OCI-LY1 (cell line): ENCODE measurements around the gene SYNE1.

ENCODE experiments used
- H2AFZ ChIP-seq: fragments of 200-600 bp; sonication (generic), shearing (Covaris generic); 2 replicates; pipeline ENCODE4 v1.6.0; 2014; ENCODE audit warnings: antibody characterized with exemption, mild to moderate bottlenecking, low read length
- H3F3A ChIP-seq: fragments of 200-600 bp; sonication (generic), shearing (Covaris generic); 2 replicates; pipeline ENCODE4 v1.6.0; 2014; ENCODE audit warnings: mild to moderate bottlenecking, antibody characterized with exemption, low read length, moderate library complexity; ENCODE audit not compliant: insufficient read depth
- H3K27ac ChIP-seq: fragments of 200-600 bp; sonication (generic); 2 replicates; pipeline ENCODE4 v1.5.1; 2014; ENCODE audit warnings: low read length, mixed run types, mild to moderate bottlenecking, low read depth; ENCODE audit not compliant: poor library complexity, severe bottlenecking
- H3K27me3 ChIP-seq: fragments of 200-600 bp; sonication (generic); 2 replicates; pipeline ENCODE4 v1.6.0; 2014; ENCODE audit warnings: antibody characterized with exemption, mild to moderate bottlenecking, low read length, moderate library complexity; ENCODE audit not compliant: insufficient read depth
- H3K36me3 ChIP-seq: fragments of 200-600 bp; sonication (generic); 2 replicates; pipeline ENCODE4 v1.6.1; 2014; ENCODE audit warnings: mild to moderate bottlenecking, antibody characterized with exemption, low read length, moderate library complexity, mixed read lengths; ENCODE audit not compliant: insufficient read depth
- H3K4me1 ChIP-seq: fragments of 200-600 bp; sonication (generic); 2 replicates; pipeline ENCODE4 v1.5.1; 2014; ENCODE audit warnings: mild to moderate bottlenecking, low read length, moderate library complexity; ENCODE audit not compliant: insufficient read depth, severe bottlenecking
- H3K4me2 ChIP-seq: fragments of 200-600 bp; sonication (generic), shearing (Covaris generic); 2 replicates; pipeline ENCODE4 v1.6.1; 2014; ENCODE audit warnings: low read length
- H3K4me3 ChIP-seq: fragments of 200-600 bp; sonication (generic); 2 replicates; pipeline ENCODE4 v1.5.1; 2014; ENCODE audit warnings: low read length, low read depth, mild to moderate bottlenecking, mixed read lengths; ENCODE audit not compliant: poor library complexity, severe bottlenecking
- H3K79me2 ChIP-seq: fragments of 200-600 bp; shearing (Covaris generic); 2 replicates; pipeline ENCODE4 v1.6.1; 2016; ENCODE audit warnings: mixed run types, low read length, mixed read lengths; ENCODE audit not compliant: insufficient read depth
- H3K9ac ChIP-seq: fragments of 200-600 bp; sonication (generic), shearing (Covaris generic); 2 replicates; pipeline ENCODE4 v1.6.1; 2014; ENCODE audit warnings: mild to moderate bottlenecking, low read length, mixed read lengths
- H3K9me2 ChIP-seq: fragments of 200-600 bp; sonication (generic), shearing (Covaris generic); 2 replicates; pipeline ENCODE4 v1.6.1; 2014; ENCODE audit warnings: low read depth, mild to moderate bottlenecking, low read length, mixed read lengths
- H3K9me3 ChIP-seq: fragments of 200-600 bp; shearing (Covaris generic); 2 replicates; pipeline ENCODE4 v1.6.1; 2014; ENCODE audit warnings: low read length, mixed read lengths
- H4K20me1 ChIP-seq: fragments of 200-600 bp; sonication (generic), shearing (Covaris generic); 2 replicates; pipeline ENCODE4 v1.6.0; 2016; ENCODE audit warnings: mild to moderate bottlenecking, low read length; ENCODE audit not compliant: insufficient read depth
- CTCF ChIP-seq: fragments of 200-600 bp; sonication (generic), shearing (Covaris generic); IDR thresholded peaks from 2 replicates; pipeline ENCODE4 v1.5.1; 2017; ENCODE audit warnings: mild to moderate bottlenecking, antibody characterized with exemption, low read length, moderate library complexity, mixed read lengths
- EZH2 ChIP-seq: fragments of 200-600 bp; sonication (generic), shearing (Covaris generic); IDR thresholded peaks from 2 replicates; pipeline ENCODE4 v1.8.0; 2017; ENCODE audit warnings: borderline replicate concordance, mixed run types, mild to moderate bottlenecking, antibody characterized with exemption, low read length, moderate library complexity, mixed read lengths

Gene SYNE1

GRCh38 chr6:152323376-152323775 is 313.8 kb downstream of the SYNE1 start:
- no peak overlapping the region for H3K4me2 ChIP-seq
- no peaks in the 10 kb centered on the region for H3K9me2 ChIP-seq
- H3K27me3 ChIP-seq, result no peaks in the 10 kb centered on the region
- H3K4me1 ChIP-seq, result no peaks in the 10 kb centered on the region
- H3K4me3 ChIP-seq, result no peak overlapping the region
- no peak for TF ChIP-seq EZH2
- TF ChIP-seq CTCF, result no peak
- no peaks in the 10 kb centered on the region for H3K9me3 ChIP-seq
- H3K79me2 ChIP-seq, result no peaks in the 10 kb centered on the region
- no peaks in the 10 kb centered on the region for H3K36me3 ChIP-seq
- H4K20me1 ChIP-seq, result no peaks in the 10 kb centered on the region
- H3K27ac ChIP-seq, result no peak overlapping the region
- H3F3A ChIP-seq, result no peaks in the 10 kb centered on the region
- H2AFZ ChIP-seq, result no peak overlapping the region
- H3K9ac ChIP-seq, result no peak overlapping the region

- H3K27ac ChIP-seq, result no peak overlapping the region
- no peaks in the 10 kb centered on the region for H3K27me3 ChIP-seq
- no peak overlapping the region for H3K4me3 ChIP-seq
- TF ChIP-seq EZH2 (no peak), CTCF (no peak)
- no peaks in the 10 kb centered on the region for H3K9me3 ChIP-seq
- H3K36me3 ChIP-seq, result no peaks in the 10 kb centered on the region; the same call in 1 of the 2 replicates
- H3K9ac ChIP-seq, result no peak overlapping the region
- H3K79me2 ChIP-seq, result no peaks in the 10 kb centered on the region
- H3K9me2 ChIP-seq, result no peaks in the 10 kb centered on the region
- no peaks in the 10 kb centered on the region for H3F3A ChIP-seq
- no peaks in the 10 kb centered on the region for H4K20me1 ChIP-seq
- H3K4me2 ChIP-seq, result no peak overlapping the region
- no peak overlapping the region for H2AFZ ChIP-seq
- no peaks in the 10 kb centered on the region for H3K4me1 ChIP-seq
Observed at GRCh38 chr6:152318278-152318677, 318.9 kb downstream of the SYNE1 start.

- Histone ChIP-seq H3F3A (no peaks in the 10 kb centered on the region), H2AFZ (no peak overlapping the region), H3K27me3 (no peaks in the 10 kb centered on the region), H3K9me3 (no peaks in the 10 kb centered on the region), H3K27ac (no peak overlapping the region), H3K4me2 (no peak overlapping the region), H3K79me2 (no peaks in the 10 kb centered on the region), H3K4me3 (no peak overlapping the region), H3K9ac (no peak overlapping the region), H4K20me1 (no peaks in the 10 kb centered on the region), H3K4me1 (no peaks in the 10 kb centered on the region), H3K36me3 (no peaks in the 10 kb centered on the region; the same call in 1 of the 2 replicates), H3K9me2 (no peaks in the 10 kb centered on the region)
- TF ChIP-seq EZH2, result no peak
- no peak for TF ChIP-seq CTCF
Observed at GRCh38 chr6:152316024-152316423, 321.1 kb downstream of the SYNE1 start.
